AG09309 (cell line): Measurements from ENCODE around the gene ZNF180.
A peak's percentile ranks its signal among the peaks of the same experiment; 100 is the strongest.

Experiments used
- DNase-seq: peaks from one replicate; pipeline ENCODE4 v3.0.0-alpha.2; 2010; ENCODE audit warnings: low read depth
- H3K4me3 ChIP-seq: 2 replicates; pipeline ENCODE4 v1.5.1; 2011; ENCODE audit warnings: mild to moderate bottlenecking, low read depth, low read length, moderate library complexity; ENCODE audit not compliant: control insufficient read depth
- CTCF ChIP-seq: IDR thresholded peaks from 2 replicates; pipeline ENCODE4 v1.5.1; 2011; ENCODE audit warnings: mild to moderate bottlenecking, low read depth, low read length, inconsistent platforms; ENCODE audit not compliant: insufficient read depth, control insufficient read depth; ENCODE audit errors: missing control alignments

Gene ZNF180

GRCh38 chr19:44455100-44455499 lies 45.2 kb downstream of the ZNF180 start:
- no peak for DNase-seq
- TF ChIP-seq CTCF, result no peak
- no peak overlapping the region for H3K4me3 ChIP-seq

- no peak for DNase-seq
- no peak overlapping the region for H3K4me3 ChIP-seq
- TF ChIP-seq CTCF, result no peak
Observed at GRCh38 chr19:44452367-44452766, 48.0 kb downstream of the ZNF180 start.

GRCh38 chr19:44451687-44452086 lies 48.6 kb downstream of the ZNF180 start:
- TF ChIP-seq CTCF, result no peak
- H3K4me3 ChIP-seq, result no peak overlapping the region
- DNase-seq, result no peak

GRCh38 chr19:44447916-44448674 lies 52.2 kb downstream of the ZNF180 start, which contains the start of gene ZNF229:
ZNF229 (minus strand) TSS chr19:44448472; CDS start chr19:44442847, 5,625 bp downstream.
- TF ChIP-seq CTCF, result no peak
- DNase-seq, result peak; percentile 81
- peak within 1 kb of the TSS; percentile 92 for H3K4me3 ChIP-seq

GRCh38 chr19:44438441-44438840 lies 61.9 kb downstream of the ZNF180 start:
- H3K4me3 ChIP-seq, result no peak overlapping the region
- DNase-seq, result no peak
- TF ChIP-seq CTCF, result no peak

GRCh38 chr19:44435441-44435840 lies 64.9 kb downstream of the ZNF180 start:
- DNase-seq, result no peak
- TF ChIP-seq CTCF, result no peak
- no peak overlapping the region for H3K4me3 ChIP-seq

GRCh38 chr19:44430956-44431355 lies 69.4 kb downstream of the ZNF180 start:
- TF ChIP-seq CTCF, result no peak
- H3K4me3 ChIP-seq, result no peak overlapping the region
- no peak for DNase-seq
